K562 (cell line): ENCODE data around the gene SELENOT. TPM values are rescaled to one million over a fixed set of nuclear protein-coding genes. Genes with fewer than 3 reads are reported as not detected.

Experiments used
- CREB1 ChIP-seq, 2 experiments: sonication (generic) in 1 of 2; formaldehyde crosslinking in 1 of 2; IDR thresholded peaks; 2 replicates each; pipeline versions ENCODE4 v1.6.1 to v1.8.0; 2012 to 2022; ENCODE audit warnings: inconsistent platforms in 1 of 2, mild to moderate bottlenecking in 1 of 2, missing genetic modification reagents in 1 of 2, moderate library complexity in 1 of 2
- HIVEP1 ChIP-seq: fragments of 250-450 bp; sonication (Bioruptor Pico); IDR thresholded peaks from 2 replicates; pipeline ENCODE4 v1.4.0; 2020; ENCODE audit warnings: mild to moderate bottlenecking
- MGA ChIP-seq: fragments of 450-650 bp; IDR thresholded peaks from 2 replicates; pipeline ENCODE4 v1.6.1; 2016; ENCODE audit warnings: mild to moderate bottlenecking, moderate library complexity
- NFIC ChIP-seq: fragments of 450-650 bp; IDR thresholded peaks from 2 replicates; pipeline ENCODE4 v1.6.1; 2017; ENCODE audit warnings: mild to moderate bottlenecking, inconsistent platforms
- POU5F1 ChIP-seq: fragments of 150-350 bp; IDR thresholded peaks from 2 replicates; pipeline ENCODE4 v1.6.1; 2014; ENCODE audit warnings: borderline replicate concordance, low read length, low read depth, mild to moderate bottlenecking; ENCODE audit not compliant: partially characterized antibody
- SMC3 ChIP-seq: conservative IDR thresholded peaks from 2 replicates; pipeline ENCODE4 v1.6.1; 2011; ENCODE audit warnings: low read depth, low read length, improper control_type of control experiment; ENCODE audit not compliant: insufficient read depth
- TCF7 ChIP-seq: sonication (generic); IDR thresholded peaks from 2 replicates; pipeline ENCODE4 v1.6.1; 2016; ENCODE audit warnings: antibody characterized with exemption, borderline replicate concordance
- TEAD1 ChIP-seq, 2 experiments: fragments of 450-650 bp in 1 of 2; sonication (generic) in 1 of 2; formaldehyde crosslinking; IDR thresholded peaks; 2 replicates each; pipeline versions ENCODE4 v1.4.0 to v1.8.0; 2020 to 2022; ENCODE audit warnings: mild to moderate bottlenecking in 2 of 2, missing genetic modification reagents in 1 of 2
- ZNF436 ChIP-seq: fragments of 250-450, 450-650 bp; sonication (Bioruptor Pico); formaldehyde crosslinking; IDR thresholded peaks from 2 replicates; pipeline ENCODE4 v1.7.0; 2020; ENCODE audit warnings: mild to moderate bottlenecking
- ZNF639 ChIP-seq, 2 experiments: fragments of 200-800 bp in 1 of 2; sonication (Bioruptor generic) in 1 of 2; sonication (generic) in 1 of 2; formaldehyde crosslinking in 1 of 2; IDR thresholded peaks in 1 of 2; conservative IDR thresholded peaks in 1 of 2; 2 replicates each; pipeline versions ENCODE4 v1.5.0 to v1.6.1; 2016 to 2020; ENCODE audit warnings: missing compliant biosample characterization in 1 of 2, missing genetic modification characterization in 1 of 2, missing genetic modification reagents in 1 of 2
- polyA plus RNA-seq, 8 experiments: library from polyadenylated mRNA; depleted of rRNA in 4 of 8; stranded (reverse) in 5 of 8; unstranded in 3 of 8; fragments of >200 nt; fragmentation: Nextera tagmentation in 2 of 8; fragmentation: Illumina TruSeq in 1 of 8; extraction: Ambion mirVana in 2 of 8; extraction: Trizol in 1 of 8; gene quantifications; 2 replicates each; pipeline versions ENCODE4 v1.2.1 to v1.2.3, GENCODE V29; 2011 to 2014; ENCODE audit warnings: inconsistent platforms in 1 of 8, missing spikeins in 1 of 8
- total RNA-seq, 7 experiments: library from RNA; depleted of rRNA in 6 of 7; stranded (reverse); fragments of >200 nt in 6 of 7; fragmentation: Illumina TruSeq in 2 of 7; extraction: Trizol in 2 of 7; gene quantifications; 2 replicates each; pipeline versions ENCODE4 v1.2.1 to v1.2.3, GENCODE V29; 2011 to 2021; ENCODE audit warnings: low replicate concordance in 1 of 7

SELENOT gene
- total and polyA plus RNA-seq, 9 of the 15 experiments (the other 6 are each of a cell fraction or from before 2014, with no cell fraction given), result 33.0 to 411 (median 91.9) TPM

DNA sequence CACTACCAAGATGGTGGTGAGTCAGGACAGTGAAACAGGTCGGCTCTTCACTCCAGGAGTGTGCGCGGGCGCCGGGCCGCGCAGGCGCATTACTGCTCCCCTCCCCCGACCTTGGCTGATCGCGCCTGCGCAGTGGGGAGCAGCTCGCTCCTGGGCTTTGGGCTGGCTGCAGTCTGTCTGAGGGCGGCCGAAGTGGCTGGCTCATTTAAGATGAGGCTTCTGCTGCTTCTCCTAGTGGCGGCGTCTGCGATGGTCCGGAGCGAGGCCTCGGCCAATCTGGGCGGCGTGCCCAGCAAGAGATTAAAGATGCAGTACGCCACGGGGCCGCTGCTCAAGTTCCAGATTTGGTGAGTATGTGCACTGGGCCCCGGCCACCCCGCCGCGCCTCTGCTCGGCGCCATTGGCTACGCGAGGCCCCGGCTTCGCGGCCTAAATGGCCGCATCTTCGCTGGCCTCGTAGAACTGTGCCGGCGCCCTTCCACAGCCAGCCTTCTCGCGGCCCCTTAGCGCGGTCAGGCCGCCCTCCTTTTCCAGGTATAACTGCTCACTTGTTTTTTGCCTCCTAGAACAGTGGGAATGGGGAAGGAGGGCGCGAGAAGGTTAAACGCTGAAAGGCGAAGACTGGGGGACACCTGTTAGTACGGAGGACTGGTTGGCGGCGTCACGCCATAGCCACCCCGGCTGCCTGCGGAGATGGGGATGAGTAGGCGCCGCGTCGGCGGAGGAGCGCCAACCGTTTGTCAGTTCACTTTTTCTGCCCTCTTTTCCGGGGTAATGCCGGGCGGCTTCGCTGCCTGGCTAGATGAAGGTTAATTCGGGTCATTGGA, at the start of gene SELENOT (continued):
- peak; percentile 52; the same call in 1 of the 2 replicates for TF ChIP-seq CREB1 (IDR thresholded peaks at IDR 0.05)
- TF ChIP-seq CREB1 (CRISPR knock-in tag; IDR thresholded peaks at IDR 0.05), result peak; percentile 41; the same call in 1 of the 2 replicates
- TF ChIP-seq TCF7, result 0 out of 2 replicates have a peak, but pooled peaks have one; percentile 18
- no peak for TF ChIP-seq HIVEP1 (CRISPR knock-in tag)
- TF ChIP-seq POU5F1, result peak; percentile 42
- 0 out of 4 replicates have a peak, but pooled peaks of 1 of the 2 experiments have one; percentile 47 for TF ChIP-seq TEAD1 (CRISPR knock-in tag; IDR thresholded peaks at IDR 0.05)
- peak; percentile 17; the same call in 1 of the 2 replicates for TF ChIP-seq SMC3
- TF ChIP-seq NFIC, result peak; percentile 77
- peak; percentile 30; the same call in 1 of the 2 replicates for TF ChIP-seq MGA
- no peak for TF ChIP-seq ZNF436 (CRISPR knock-in tag)
- no peak for TF ChIP-seq ZNF639 (CRISPR knock-in tag; conservative IDR thresholded peaks at IDR 0.05 in 1 of 2, IDR thresholded peaks at IDR 0.05 in 1 of 2)
